Keratinocyte (primary cell): ENCODE measurements around the gene C1QBP. TPM values are rescaled to one million over a fixed set of nuclear protein-coding genes. Genes with fewer than 3 reads are reported as not detected.

Experiments
- DNase-seq: peaks from one replicate; pipeline ENCODE4 v3.0.0-alpha.2; 2011; ENCODE audit warnings: low read depth, missing footprints, low spot score
- FAIRE-seq: peaks from 2 replicates; lab custom pipeline; 2011; peaks lifted over from hg19 to GRCh38; lab: Jason Lieb, UNC
- H2AFZ ChIP-seq: 2 replicates; pipeline ENCODE4 v1.6.0; 2012; ENCODE audit warnings: low read length, control low read depth, inconsistent platforms; ENCODE audit not compliant: control insufficient read depth
- H3K27ac ChIP-seq: 2 replicates; pipeline ENCODE4 v1.5.1; 2011; ENCODE audit warnings: low read length; ENCODE audit not compliant: control insufficient read depth, insufficient read depth
- H3K27me3 ChIP-seq: 3 replicates; pipeline ENCODE4 v1.6.0; 2011; ENCODE audit warnings: low read length; ENCODE audit not compliant: control insufficient read depth, insufficient read depth; ENCODE audit errors: extremely low read depth
- H3K36me3 ChIP-seq, 2 experiments: 2 replicates in 1 of 2; 3 replicates in 1 of 2; pipeline ENCODE4 v1.5.1; 2011; ENCODE audit warnings: low read length in 2 of 2, mild to moderate bottlenecking in 1 of 2; ENCODE audit not compliant: control insufficient read depth in 2 of 2, insufficient read depth in 2 of 2; ENCODE audit errors: extremely low read depth in 1 of 2
- H3K4me1 ChIP-seq: 3 replicates; pipeline ENCODE4 v1.5.1; 2011; ENCODE audit warnings: low read length; ENCODE audit not compliant: control insufficient read depth, insufficient read depth; ENCODE audit errors: extremely low read depth
- H3K4me2 ChIP-seq: 3 replicates; pipeline ENCODE4 v1.6.0; 2011; ENCODE audit warnings: low read depth, low read length; ENCODE audit not compliant: control insufficient read depth, insufficient read depth; ENCODE audit errors: extremely low read depth
- H3K4me3 ChIP-seq, 3 experiments: fragments of 200-600 bp in 1 of 3; sonication (generic) in 1 of 3; 2 replicates in 2 of 3; 3 replicates in 1 of 3; pipeline ENCODE4 v1.5.1; 2011 to 2016; ENCODE audit warnings: low read length in 3 of 3, mild to moderate bottlenecking in 3 of 3, control low read depth in 2 of 3, inconsistent platforms in 1 of 3, low read depth in 1 of 3, mixed read lengths in 1 of 3, mixed run types in 1 of 3, moderate library complexity in 1 of 3; ENCODE audit not compliant: control insufficient read depth in 2 of 3, insufficient read depth in 2 of 3; ENCODE audit errors: extremely low read depth in 1 of 3
- H3K79me2 ChIP-seq: 2 replicates; pipeline ENCODE4 v1.6.0; 2012; ENCODE audit warnings: low read length; ENCODE audit not compliant: control insufficient read depth, insufficient read depth
- H3K9ac ChIP-seq: 3 replicates; pipeline ENCODE4 v1.6.0; 2011; ENCODE audit warnings: low read length; ENCODE audit not compliant: control insufficient read depth, insufficient read depth; ENCODE audit errors: extremely low read depth
- H3K9me1 ChIP-seq: 3 replicates; pipeline ENCODE4 v1.6.0; 2011; ENCODE audit warnings: low read length; ENCODE audit not compliant: control insufficient read depth, insufficient read depth; ENCODE audit errors: extremely low read depth
- H3K9me3 ChIP-seq: 2 replicates; pipeline ENCODE4 v1.5.1; 2012; ENCODE audit warnings: low read depth, low read length; ENCODE audit not compliant: control insufficient read depth
- H4K20me1 ChIP-seq: 3 replicates; pipeline ENCODE4 v1.6.0; 2011; ENCODE audit warnings: low read length; ENCODE audit not compliant: control insufficient read depth, insufficient read depth; ENCODE audit errors: extremely low read depth
- EZH2 ChIP-seq: IDR thresholded peaks from one replicate; pipeline ENCODE4 v1.6.1; 2012; ENCODE audit warnings: inconsistent platforms, mild to moderate bottlenecking, low read length, moderate library complexity
- dilution Hi-C: fragments of 300-500 bp; cut with MboI; formaldehyde crosslinking; loops from one replicate; pipeline ENCODE4 v1.7.0; 2020; ENCODE audit warnings: low sequenced_read_pairs; ENCODE audit not compliant: extremely low pct_ligation_motif_present
- polyA minus RNA-seq, 3 experiments: library from RNA; depleted of rRNA, polyadenylated mRNA; stranded (reverse); fragments of >200 nt; gene quantifications; 1 replicate in 1 of 3; 2 replicates in 1 of 3; 3 replicates in 1 of 3; pipeline ENCODE4 v1.2.3, GENCODE V29; 2011
- polyA plus RNA-seq, 5 experiments: library from polyadenylated mRNA; depleted of rRNA in 3 of 5; stranded (reverse) in 3 of 5; stranded (forward) in 1 of 5; unstranded in 1 of 5; fragments of >200 nt; gene quantifications; 1 replicate in 1 of 5; 2 replicates in 3 of 5; 3 replicates in 1 of 5; pipeline versions ENCODE4 v1.2.1 to v1.2.3, GENCODE V29; 2011 to 2012; ENCODE audit warnings: missing spikeins in 2 of 5, low read depth in 1 of 5, low replicate concordance in 1 of 5
- TF ChIP-seq, protein P1 (sequence below), 3 experiments: IDR thresholded peaks in 1 of 3; conservative IDR thresholded peaks in 1 of 3; optimal IDR thresholded peaks in 1 of 3; 2 replicates in 2 of 3; 3 replicates in 1 of 3; pipeline versions ENCODE3 to v1.5.1; 2011; ENCODE audit warnings: low read length in 3 of 3, mild to moderate bottlenecking in 3 of 3, moderate library complexity in 2 of 3, control low read depth in 1 of 3, inconsistent platforms in 1 of 3; ENCODE audit not compliant: insufficient read depth in 2 of 3; ENCODE audit errors: extremely low read depth in 1 of 3

Gene C1QBP, protein sequence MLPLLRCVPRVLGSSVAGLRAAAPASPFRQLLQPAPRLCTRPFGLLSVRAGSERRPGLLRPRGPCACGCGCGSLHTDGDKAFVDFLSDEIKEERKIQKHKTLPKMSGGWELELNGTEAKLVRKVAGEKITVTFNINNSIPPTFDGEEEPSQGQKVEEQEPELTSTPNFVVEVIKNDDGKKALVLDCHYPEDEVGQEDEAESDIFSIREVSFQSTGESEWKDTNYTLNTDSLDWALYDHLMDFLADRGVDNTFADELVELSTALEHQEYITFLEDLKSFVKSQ
- polyA plus RNA-seq: 176 to 431 TPM (median 394 TPM) in 3 replicates
- 647 TPM for polyA plus RNA-seq (2011; ENCODE audit: low read depth)
- polyA plus RNA-seq (2011; cell fraction: cytosol; rRNA removed): 302 and 508 TPM in 2 replicates
- 161 and 229 TPM in 2 replicates for polyA plus RNA-seq (2011; cell fraction: nucleus; rRNA removed)
- 177 and 311 TPM in 2 replicates for polyA plus RNA-seq (2012; ENCODE audit: low replicate concordance)
- polyA minus RNA-seq: 60.9 to 239 TPM (median 98.3 TPM) in 3 replicates
- 196 TPM for polyA minus RNA-seq (2011; cell fraction: cytosol; rRNA and poly(A)+ RNA removed)
- polyA minus RNA-seq (2011; cell fraction: nucleus; rRNA and poly(A)+ RNA removed): 30.1 and 49.1 TPM in 2 replicates

DNA sequence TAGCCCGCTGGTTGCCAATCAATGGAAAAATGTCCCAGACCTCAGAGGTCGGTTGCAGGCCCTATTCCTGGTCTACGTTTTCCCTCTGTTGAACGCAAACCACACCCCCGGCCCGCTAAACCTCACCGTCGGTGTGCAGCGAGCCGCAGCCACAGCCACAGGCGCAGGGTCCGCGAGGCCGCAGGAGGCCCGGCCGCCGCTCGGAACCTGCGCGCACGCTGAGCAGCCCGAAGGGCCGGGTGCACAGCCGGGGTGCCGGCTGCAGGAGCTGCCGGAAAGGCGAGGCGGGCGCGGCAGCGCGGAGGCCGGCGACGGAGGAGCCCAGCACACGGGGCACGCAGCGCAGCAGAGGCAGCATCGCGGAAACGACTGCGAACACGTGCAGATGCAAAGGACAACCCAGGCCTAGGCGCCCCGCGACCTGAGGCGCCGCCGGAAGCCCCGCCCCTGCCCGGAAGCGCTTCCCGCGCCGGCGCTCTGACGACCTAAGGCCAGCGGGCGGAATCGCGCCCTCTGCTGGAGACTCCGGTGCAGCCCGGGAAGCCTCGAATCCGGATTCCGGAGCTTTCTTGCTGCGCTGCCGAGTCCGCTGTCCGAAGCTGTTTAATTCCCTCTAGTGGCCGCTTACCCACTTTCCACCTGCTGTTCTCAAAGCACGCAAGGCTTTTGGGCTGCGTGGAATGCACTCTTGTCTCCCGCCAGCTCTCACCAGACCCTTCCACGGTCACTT lies at the start of gene C1QBP:
TSS of gene C1QBP (minus strand) at position 440 of the 730 bp plus-strand sequence. CDS start at position 358, 82 bp downstream.
- peaks cover 49% of the 10 kb centered on the region for H3K79me2 ChIP-seq
- H3K9ac ChIP-seq: peak within 1 kb of the TSS; percentile 92
- H3K9me3 ChIP-seq: no peaks in the 10 kb centered on the region
- peaks cover 6% of the 10 kb centered on the region for H4K20me1 ChIP-seq
- TF ChIP-seq, protein P1, sequence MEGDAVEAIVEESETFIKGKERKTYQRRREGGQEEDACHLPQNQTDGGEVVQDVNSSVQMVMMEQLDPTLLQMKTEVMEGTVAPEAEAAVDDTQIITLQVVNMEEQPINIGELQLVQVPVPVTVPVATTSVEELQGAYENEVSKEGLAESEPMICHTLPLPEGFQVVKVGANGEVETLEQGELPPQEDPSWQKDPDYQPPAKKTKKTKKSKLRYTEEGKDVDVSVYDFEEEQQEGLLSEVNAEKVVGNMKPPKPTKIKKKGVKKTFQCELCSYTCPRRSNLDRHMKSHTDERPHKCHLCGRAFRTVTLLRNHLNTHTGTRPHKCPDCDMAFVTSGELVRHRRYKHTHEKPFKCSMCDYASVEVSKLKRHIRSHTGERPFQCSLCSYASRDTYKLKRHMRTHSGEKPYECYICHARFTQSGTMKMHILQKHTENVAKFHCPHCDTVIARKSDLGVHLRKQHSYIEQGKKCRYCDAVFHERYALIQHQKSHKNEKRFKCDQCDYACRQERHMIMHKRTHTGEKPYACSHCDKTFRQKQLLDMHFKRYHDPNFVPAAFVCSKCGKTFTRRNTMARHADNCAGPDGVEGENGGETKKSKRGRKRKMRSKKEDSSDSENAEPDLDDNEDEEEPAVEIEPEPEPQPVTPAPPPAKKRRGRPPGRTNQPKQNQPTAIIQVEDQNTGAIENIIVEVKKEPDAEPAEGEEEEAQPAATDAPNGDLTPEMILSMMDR (optimal IDR thresholded peaks at IDR 0.05 in 1 of 3, IDR thresholded peaks at IDR 0.05 in 1 of 3, conservative IDR thresholded peaks at IDR 0.05 in 1 of 3; ENCODE audit: extremely low read depth in 1 of 3, insufficient read depth in 2 of 3, low read length in 3 of 3): peak; percentile 77 to 99 (median 97)
- no peak for TF ChIP-seq EZH2
- H3K4me3 ChIP-seq: peak within 1 kb of the TSS; percentile 79 to 94 (median 90)
- FAIRE-seq (peak; percentile 62), DNase-seq (no peak)
- peaks cover 4% of the 10 kb centered on the region for H3K9me1 ChIP-seq
- H3K27me3 ChIP-seq: no peaks in the 10 kb centered on the region
- peak within 1 kb of the TSS; percentile 79 for H3K27ac ChIP-seq
- peak within 1 kb of the TSS; percentile 72 for H2AFZ ChIP-seq
- H3K4me1 ChIP-seq: peaks cover 33% of the 10 kb centered on the region
- H3K36me3 ChIP-seq: peaks cover 21 to 50% of the 10 kb centered on the region in 2 experiments
- dilution Hi-C loops: no loop called here
- H3K4me2 ChIP-seq: peak within 1 kb of the TSS; percentile 98

DNA sequence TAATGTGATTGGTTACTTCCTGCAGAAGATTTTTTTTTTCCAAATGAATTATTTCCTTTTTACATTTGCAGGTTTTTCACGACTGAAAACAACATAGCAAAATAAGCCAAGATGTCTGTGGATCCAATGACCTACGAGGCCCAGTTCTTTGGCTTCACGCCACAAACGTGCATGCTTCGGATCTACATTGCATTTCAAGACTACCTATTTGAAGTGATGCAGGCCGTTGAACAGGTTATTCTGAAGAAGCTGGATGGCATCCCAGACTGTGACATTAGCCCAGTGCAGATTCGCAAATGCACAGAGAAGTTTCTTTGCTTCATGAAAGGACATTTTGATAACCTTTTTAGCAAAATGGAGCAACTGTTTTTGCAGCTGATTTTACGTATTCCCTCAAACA lies 49.8 kb upstream of the C1QBP start:
- TF ChIP-seq, protein P1 (optimal IDR thresholded peaks at IDR 0.05 in 1 of 3, IDR thresholded peaks at IDR 0.05 in 1 of 3, conservative IDR thresholded peaks at IDR 0.05 in 1 of 3; ENCODE audit: extremely low read depth in 1 of 3, insufficient read depth in 2 of 3, low read length in 3 of 3): no peak
- TF ChIP-seq EZH2: no peak
- Histone ChIP-seq H3K9me1 (no peaks in the 10 kb centered on the region), H3K9me3 (no peaks in the 10 kb centered on the region), H3K4me2 (no peak overlapping the region), H2AFZ (no peak overlapping the region), H4K20me1 (no peaks in the 10 kb centered on the region), H3K4me1 (peaks cover 16% of the 10 kb centered on the region), H3K9ac (no peak overlapping the region), H3K27ac (no peak overlapping the region), H3K79me2 (peaks cover 54% of the 10 kb centered on the region), H3K36me3 (peaks cover 10 to 26% of the 10 kb centered on the region in 2 experiments), H3K4me3 (no peak overlapping the region), H3K27me3 (no peaks in the 10 kb centered on the region)
- FAIRE-seq (no peak), DNase-seq (no peak)
- dilution Hi-C loops: no loop called here
